Uterus (tissue), 4 donors: Measurements from ENCODE around the gene DDX23. TPM values are rescaled to one million over a fixed set of nuclear protein-coding genes. Genes with fewer than 3 reads are reported as not detected.
"Not testable (repeated sequence)": the region's sequence is repeated elsewhere in the genome, so short reads cannot be mapped to it uniquely, and the experiment has no call there.

Source experiments
- DNase-seq, 2 donors: peaks; one replicate each; pipeline ENCODE4 v3.0.0-alpha.2; 2019 to 2020
- H3K27ac ChIP-seq, 2 donors: fragments of 200-600 bp; sonication (generic); 1 replicate in 1 of 2; 2 replicates in 1 of 2; pipeline ENCODE4 v1.5.1; 2016 to 2018
- H3K27me3 ChIP-seq, 2 donors: fragments of 200-600 bp; sonication (generic); one replicate each; pipeline ENCODE4 v1.5.1; 2018 to 2019; ENCODE audit warnings: control low read depth in 1 of 2
- H3K36me3 ChIP-seq, 2 donors: fragments of 200-600 bp; sonication (generic); one replicate each; pipeline ENCODE4 v1.5.1; 2019; ENCODE audit warnings: control low read depth in 1 of 2
- H3K4me1 ChIP-seq, 2 donors: fragments of 200-600 bp; sonication (generic); one replicate each; pipeline ENCODE4 v1.5.1; 2018 to 2019; ENCODE audit warnings: control low read depth in 1 of 2
- H3K4me3 ChIP-seq, 2 donors: fragments of 200-600 bp; sonication (generic); 1 replicate in 1 of 2; 2 replicates in 1 of 2; pipeline ENCODE4 v1.5.1; 2018 to 2019; ENCODE audit warnings: mild to moderate bottlenecking in 1 of 2
- H3K9me3 ChIP-seq, 2 donors: fragments of 200-600 bp; sonication (generic); one replicate each; pipeline ENCODE4 v1.5.1; 2019; ENCODE audit warnings: control low read depth in 1 of 2
- CTCF ChIP-seq, 4 experiments: fragments of 200-600 bp in 2 of 4; fragments of 450-650 bp in 2 of 4; sonication (generic) in 2 of 4; IDR thresholded peaks; one replicate each; pipeline ENCODE4 v1.5.1; 2016 to 2019; ENCODE audit warnings: antibody characterized with exemption in 4 of 4, mild to moderate bottlenecking in 2 of 4, moderate library complexity in 1 of 4
- POLR2A ChIP-seq, 2 donors: fragments of 450-650 bp; IDR thresholded peaks; one replicate each; pipeline ENCODE4 v1.6.1; 2016; ENCODE audit warnings: antibody characterized with exemption in 2 of 2, mild to moderate bottlenecking in 1 of 2, moderate library complexity in 1 of 2
- intact Hi-C: fragments of 100-400 bp; cut with DNase I; formaldehyde crosslinking; loops from one replicate; pipeline ENCODE4 v1.15.1; 2023; ENCODE audit warnings: low total_unique reads
- total RNA-seq, 4 donors: library from RNA; depleted of rRNA in 3 of 4; stranded (reverse); fragments of >200 nt in 3 of 4; gene quantifications; one replicate each; pipeline versions ENCODE4 v1.1.0 to v1.2.4, GENCODE V29; 2014 to 2023
- donor health status: DM: yes; HTN: yes; CAD: no.

DDX23 gene
- total RNA-seq, 4 donors from 2014 or later, result 43.8 to 238 (median 81.8) TPM

- Histone ChIP-seq H3K9me3 (no peaks in the 10 kb centered on the region), H3K4me3 (no peak overlapping the region), H3K27me3 (no peaks in the 10 kb centered on the region), H3K4me1 (no peaks in the 10 kb centered on the region), H3K36me3 (no peaks in the 10 kb centered on the region), H3K27ac (no peak overlapping the region)
- DNase-seq, result no peak
- intact Hi-C loops, result no loop called here
- TF ChIP-seq CTCF (IDR thresholded peaks at IDR 0.05), result no peak
- TF ChIP-seq POLR2A (IDR thresholded peaks at IDR 0.05), result no peak
Observed at GRCh38 chr12:48861111-48861510, 9.1 kb upstream of the DDX23 start.

- H3K27me3 ChIP-seq, H3K4me3 ChIP-seq, intact Hi-C loops, H3K36me3 ChIP-seq, H3K27ac ChIP-seq, H3K9me3 ChIP-seq, H3K4me1 ChIP-seq, DNase-seq: not testable (repeated sequence)
Observed at GRCh38 chr12:48860236-48860635, 8.3 kb upstream of the DDX23 start.

GRCh38 chr12:48859607-48860006 lies 7.6 kb upstream of the DDX23 start:
- H3K36me3 ChIP-seq, result no peaks in the 10 kb centered on the region
- TF ChIP-seq CTCF (IDR thresholded peaks at IDR 0.05) (no peak), POLR2A (IDR thresholded peaks at IDR 0.05) (no peak)
- no peak for DNase-seq
- no peaks in the 10 kb centered on the region for H3K4me1 ChIP-seq
- intact Hi-C loops, result no loop called here
- no peak overlapping the region for H3K4me3 ChIP-seq
- no peaks in the 10 kb centered on the region for H3K27me3 ChIP-seq
- H3K27ac ChIP-seq, result no peak overlapping the region
- H3K9me3 ChIP-seq, result no peaks in the 10 kb centered on the region

GRCh38 chr12:48858043-48858442 lies 6.1 kb upstream of the DDX23 start:
- Histone ChIP-seq H3K4me3 (no peak overlapping the region), H3K4me1 (no peaks in the 10 kb centered on the region), H3K36me3 (no peaks in the 10 kb centered on the region), H3K9me3 (no peaks in the 10 kb centered on the region), H3K27ac (no peak overlapping the region), H3K27me3 (no peaks in the 10 kb centered on the region)
- DNase-seq, result no peak
- no peak for TF ChIP-seq POLR2A (IDR thresholded peaks at IDR 0.05)
- no peak for TF ChIP-seq CTCF (IDR thresholded peaks at IDR 0.05)
- intact Hi-C loops, result no loop called here

GRCh38 chr12:48857278-48857994 lies 5.5 kb upstream of the DDX23 start:
- no peak for DNase-seq
- intact Hi-C loops, result no loop called here

More at GRCh38 chr12:48857278-48857994, 5.5 kb upstream of the DDX23 start:
- Histone ChIP-seq H3K9me3 (no peaks in the 10 kb centered on the region), H3K4me1 (no peaks in the 10 kb centered on the region), H3K27ac (no peak overlapping the region), H3K36me3 (no peaks in the 10 kb centered on the region), H3K27me3 (no peaks in the 10 kb centered on the region), H3K4me3 (no peak overlapping the region)
- TF ChIP-seq POLR2A (IDR thresholded peaks at IDR 0.05) (no peak), CTCF (IDR thresholded peaks at IDR 0.05) (no peak)
